ENCODE data around the gene SYT3.

The SYT3 gene

GRCh38 chr19:50668879-50669278 lies 29.2 kb upstream of the SYT3 start:
- TF ChIP-seq CTCF (IDR thresholded peaks at IDR 0.05; ENCODE audit: insufficient read depth, low read length, poor library complexity, severe bottlenecking), result no peak
- DNase-seq (ENCODE audit: extremely low read depth, insufficient read length), result no peak
- H3K4me3 ChIP-seq (replicated peaks; ENCODE audit: low read depth, low read length), result no peak overlapping the region
- H3K27me3 ChIP-seq (replicated peaks; ENCODE audit: control insufficient read depth, insufficient read depth, low read length), result no peaks in the 10 kb centered on the region; the same call in none of the 2 replicates
- no peaks in the 10 kb centered on the region for H3K36me3 ChIP-seq (ENCODE audit: control insufficient read depth, insufficient read depth, low read length)

GRCh38 chr19:50668416-50668815 lies 28.7 kb upstream of the SYT3 start:
- TF ChIP-seq CTCF (IDR thresholded peaks at IDR 0.05; ENCODE audit: insufficient read depth, low read length, poor library complexity, severe bottlenecking), result no peak
- DNase-seq (ENCODE audit: extremely low read depth, insufficient read length), result no peak
- Histone ChIP-seq H3K4me3 (replicated peaks; ENCODE audit: low read depth, low read length) (no peak overlapping the region), H3K36me3 (ENCODE audit: control insufficient read depth, insufficient read depth, low read length) (no peaks in the 10 kb centered on the region), H3K27me3 (replicated peaks; ENCODE audit: control insufficient read depth, insufficient read depth, low read length) (no peaks in the 10 kb centered on the region; the same call in none of the 2 replicates)

- no peak overlapping the region for H3K4me3 ChIP-seq (replicated peaks; ENCODE audit: low read depth, low read length)
- no peaks in the 10 kb centered on the region for H3K36me3 ChIP-seq (ENCODE audit: control insufficient read depth, insufficient read depth, low read length)
- TF ChIP-seq CTCF (IDR thresholded peaks at IDR 0.05; ENCODE audit: insufficient read depth, low read length, poor library complexity, severe bottlenecking), result no peak
- no peak for DNase-seq (ENCODE audit: extremely low read depth, insufficient read length)
- no peaks in the 10 kb centered on the region; the same call in none of the 2 replicates for H3K27me3 ChIP-seq (replicated peaks; ENCODE audit: control insufficient read depth, insufficient read depth, low read length)
Measured at GRCh38 chr19:50667759-50668231, 28.1 kb upstream of the SYT3 start.

- no peaks in the 10 kb centered on the region for H3K36me3 ChIP-seq (ENCODE audit: control insufficient read depth, insufficient read depth, low read length)
- H3K4me3 ChIP-seq (replicated peaks; ENCODE audit: low read depth, low read length), result no peak overlapping the region
- no peaks in the 10 kb centered on the region; the same call in none of the 2 replicates for H3K27me3 ChIP-seq (replicated peaks; ENCODE audit: control insufficient read depth, insufficient read depth, low read length)
- TF ChIP-seq CTCF (IDR thresholded peaks at IDR 0.05; ENCODE audit: insufficient read depth, low read length, poor library complexity, severe bottlenecking), result no peak
- no peak for DNase-seq (ENCODE audit: extremely low read depth, insufficient read length)
Measured at GRCh38 chr19:50667177-50667758, 27.6 kb upstream of the SYT3 start.

GRCh38 chr19:50666346-50667176 lies 26.9 kb upstream of the SYT3 start:
- no peak for TF ChIP-seq CTCF (IDR thresholded peaks at IDR 0.05; ENCODE audit: insufficient read depth, low read length, poor library complexity, severe bottlenecking)
- Histone ChIP-seq H3K4me3 (replicated peaks; ENCODE audit: low read depth, low read length) (no peak overlapping the region), H3K36me3 (ENCODE audit: control insufficient read depth, insufficient read depth, low read length) (no peaks in the 10 kb centered on the region), H3K27me3 (replicated peaks; ENCODE audit: control insufficient read depth, insufficient read depth, low read length) (no peaks in the 10 kb centered on the region; the same call in none of the 2 replicates)
- no peak for DNase-seq (ENCODE audit: extremely low read depth, insufficient read length)

All from GM06990 (cell line).